Endothelial cell of umbilical vein (primary cell): ENCODE results near the gene KIF21B. TPM values are rescaled to one million over a fixed set of nuclear protein-coding genes. Genes with fewer than 3 reads are reported as not detected.

Source experiments
- BruUV-seq: library from RNA; stranded (reverse); fragments of 400-500 nt; replicated peaks from 2 replicates; lab custom pipeline; 2021; lab: Mats Ljungman, UMichigan
- CTCF ChIA-PET: fragments of 300-600, 350-600 bp; sonication (Branson Sonifier 250); formaldehyde crosslinking; loops from one replicate; lab custom pipeline; 2021; ENCODE audit warnings: antibody characterized with exemption, inconsistent platforms; lab: Charles Lee
- POLR2A ChIA-PET: fragments of 300-600, 350-600 bp; sonication (Branson Sonifier 250); formaldehyde crosslinking; loops from one replicate; lab custom pipeline; 2021; ENCODE audit warnings: antibody characterized with exemption, inconsistent platforms; lab: Charles Lee
- DNase-seq: peaks from one replicate; pipeline ENCODE4 v3.0.0-alpha.2; 2011; ENCODE audit warnings: low read depth, low spot score
- FAIRE-seq: peaks from 2 replicates; lab custom pipeline; 2011; peaks lifted over from hg19 to GRCh38; lab: Jason Lieb, UNC
- H2AFZ ChIP-seq: 2 replicates; pipeline ENCODE4 v1.6.0; 2012; ENCODE audit warnings: low read depth, low read length, control low read depth, inconsistent platforms
- H3K27ac ChIP-seq: 2 replicates; pipeline ENCODE4 v1.5.1; 2011; ENCODE audit warnings: low read depth, mild to moderate bottlenecking, control low read depth, low read length, moderate library complexity; ENCODE audit not compliant: insufficient read depth
- H3K27me3 ChIP-seq, 2 experiments: 2 replicates each; pipeline versions ENCODE4 v1.6.0 to v1.6.1; 2011; ENCODE audit warnings: low read length in 2 of 2, mixed read lengths in 1 of 2; ENCODE audit not compliant: control insufficient read depth in 2 of 2, insufficient read depth in 2 of 2
- H3K36me3 ChIP-seq, 2 experiments: 2 replicates in 1 of 2; 3 replicates in 1 of 2; pipeline ENCODE4 v1.5.1; 2011; ENCODE audit warnings: low read length in 2 of 2, mild to moderate bottlenecking in 1 of 2, moderate library complexity in 1 of 2; ENCODE audit not compliant: control insufficient read depth in 2 of 2, insufficient read depth in 2 of 2; ENCODE audit errors: extremely low read depth in 1 of 2
- H3K4me1 ChIP-seq: 3 replicates; pipeline ENCODE4 v1.5.1; 2011; ENCODE audit warnings: mild to moderate bottlenecking, low read length; ENCODE audit not compliant: control insufficient read depth, insufficient read depth; ENCODE audit errors: extremely low read depth
- H3K4me2 ChIP-seq: 2 replicates; pipeline ENCODE4 v1.6.1; 2011; ENCODE audit warnings: low read length, control low read depth, mixed read lengths; ENCODE audit not compliant: insufficient read depth
- H3K4me3 ChIP-seq, 3 experiments: fragments of 200-600 bp in 1 of 3; sonication (generic), shearing (Covaris generic) in 1 of 3; replicated peaks in 1 of 3; 2 replicates each; pipeline ENCODE4 v1.5.1; 2011 to 2016; ENCODE audit warnings: control low read depth in 3 of 3, low read length in 3 of 3, mild to moderate bottlenecking in 2 of 3, inconsistent platforms in 1 of 3, low read depth in 1 of 3, moderate library complexity in 1 of 3; ENCODE audit not compliant: insufficient read depth in 1 of 3
- H3K79me2 ChIP-seq: 2 replicates; pipeline ENCODE4 v1.6.0; 2012; ENCODE audit warnings: low read length, inconsistent platforms; ENCODE audit not compliant: control insufficient read depth, insufficient read depth
- H3K9ac ChIP-seq: replicated peaks from 2 replicates; pipeline ENCODE3; 2011; ENCODE audit warnings: low read length, control low read depth; ENCODE audit not compliant: insufficient read depth; ENCODE audit errors: extremely low read depth
- H3K9me1 ChIP-seq: replicated peaks from 3 replicates; pipeline ENCODE4 v1.6.0; 2011; ENCODE audit warnings: mild to moderate bottlenecking, low read length; ENCODE audit not compliant: control insufficient read depth, insufficient read depth; ENCODE audit errors: extremely low read depth
- H3K9me3 ChIP-seq: replicated peaks from 2 replicates; pipeline ENCODE4 v1.5.1; 2012; ENCODE audit warnings: low read length, inconsistent platforms; ENCODE audit not compliant: control insufficient read depth, insufficient read depth
- H4K20me1 ChIP-seq: replicated peaks from 2 replicates; pipeline ENCODE3; 2011; ENCODE audit warnings: mild to moderate bottlenecking, low read length; ENCODE audit not compliant: control insufficient read depth, insufficient read depth; ENCODE audit errors: extremely low read depth
- CTCF ChIP-seq, 2 donors: IDR thresholded peaks; 1 replicate in 1 of 2; 2 replicates in 1 of 2; pipeline ENCODE4 v1.5.1; 2011; ENCODE audit warnings: low read length in 2 of 2, mild to moderate bottlenecking in 2 of 2, moderate library complexity in 2 of 2, control low read depth in 1 of 2, inconsistent platforms in 1 of 2, low read depth in 1 of 2; ENCODE audit not compliant: insufficient read depth in 1 of 2; ENCODE audit errors: extremely low read depth in 1 of 2
- EZH2 ChIP-seq: IDR thresholded peaks from 2 replicates; pipeline ENCODE4 v1.6.1; 2012; ENCODE audit warnings: borderline replicate concordance, low read depth, mild to moderate bottlenecking, moderate library complexity, low read length, inconsistent platforms; ENCODE audit not compliant: severe bottlenecking
- FOS ChIP-seq: IDR thresholded peaks from 2 replicates; pipeline ENCODE4 v1.6.1; 2011; ENCODE audit warnings: mild to moderate bottlenecking, low read length, moderate library complexity, borderline replicate concordance; ENCODE audit not compliant: insufficient read depth
- GATA2 ChIP-seq: IDR thresholded peaks from 2 replicates; pipeline ENCODE4 v1.7.0; 2011; ENCODE audit warnings: low read depth, mild to moderate bottlenecking, moderate library complexity, mixed read lengths, low read length; ENCODE audit not compliant: insufficient read length, insufficient read depth
- JUN ChIP-seq: IDR thresholded peaks from 2 replicates; pipeline ENCODE4 v1.6.1; 2011; ENCODE audit warnings: borderline replicate concordance, low read depth; ENCODE audit not compliant: insufficient read length, insufficient read depth
- MAX ChIP-seq: IDR thresholded peaks from 2 replicates; pipeline ENCODE4 v1.6.1; 2011; ENCODE audit not compliant: insufficient read depth, insufficient read length
- MYC ChIP-seq: IDR thresholded peaks from one replicate; pipeline ENCODE4 v1.6.1; 2011; ENCODE audit warnings: mild to moderate bottlenecking, low read depth, low read length
- POLR2A ChIP-seq: IDR thresholded peaks from 2 replicates; pipeline ENCODE4 v1.6.1; 2012; ENCODE audit warnings: low read depth, mild to moderate bottlenecking, control low read depth, low read length
- POLR2AphosphoS5 ChIP-seq: IDR thresholded peaks from 2 replicates; pipeline ENCODE4 v1.6.1; 2012; ENCODE audit warnings: low read depth, mild to moderate bottlenecking, control low read depth, low read length, moderate library complexity; ENCODE audit not compliant: insufficient read depth
- dilution Hi-C: fragments of 300-500 bp; cut with MboI; formaldehyde crosslinking; loops from one replicate; pipeline ENCODE4 v1.15.0; 2019; ENCODE audit warnings: low sequenced_read_pairs; ENCODE audit not compliant: extremely low pct_ligation_motif_present
- intact Hi-C: fragments of 100-400 bp; cut with micrococcal nuclease; formaldehyde crosslinking; loops from one replicate; pipeline ENCODE4 v1.10.0; 2022
- polyA plus RNA-seq, 4 experiments: library from polyadenylated mRNA; depleted of rRNA in 3 of 4; stranded (reverse) in 3 of 4; unstranded in 1 of 4; fragments of >200 nt; gene quantifications; 2 replicates each; pipeline versions ENCODE4 v1.2.1 to v1.2.3, GENCODE V29; 2011 to 2012; ENCODE audit warnings: missing spikeins in 1 of 4
- total RNA-seq: library from RNA; stranded (reverse); gene quantifications from 2 replicates; pipeline ENCODE4 v1.2.3, GENCODE V29; 2021

The KIF21B gene
- total and polyA plus RNA-seq, 2 donors (not counting 3 experiments of a cell fraction or from before 2014, with no cell fraction given), result 1.9 to 4.4 TPM

GRCh38 chr1:201053155-201053860 lies 29.8 kb upstream of the KIF21B start:
- no TSS peak for BruUV-seq
- intact Hi-C loops (no loop called here), dilution Hi-C loops (no loop called here)
- H4K20me1 ChIP-seq, result no peaks in the 10 kb centered on the region
- H3K4me2 ChIP-seq, result no peak overlapping the region
- FAIRE-seq (no peak), DNase-seq (no peak)
- no peaks in the 10 kb centered on the region for H3K79me2 ChIP-seq
- H3K27me3 ChIP-seq, result peaks cover 0 to 14% of the 10 kb centered on the region in 2 experiments
- H3K9ac ChIP-seq, result no peak overlapping the region
- no peak overlapping the region for H3K27ac ChIP-seq
- TF ChIP-seq FOS, result no peak
- no peak for TF ChIP-seq JUN
- TF ChIP-seq CTCF (IDR thresholded peaks at IDR 0.05; ENCODE audit: extremely low read depth in 1 of 2, insufficient read depth in 1 of 2, low read depth in 1 of 2, low read length in 2 of 2), result no peak
- no peak for TF ChIP-seq POLR2AphosphoS5
- TF ChIP-seq GATA2, result no peak
- TF ChIP-seq MYC, result no peak
- TF ChIP-seq EZH2, result no peak
- TF ChIP-seq MAX, result no peak
- TF ChIP-seq POLR2A, result no peak
- no peaks in the 10 kb centered on the region for H3K36me3 ChIP-seq
- ChIA-PET POLR2A (no interaction called here), CTCF (no interaction called here)
- H3K4me1 ChIP-seq, result no peaks in the 10 kb centered on the region
- no peak overlapping the region for H3K4me3 ChIP-seq
- no peaks in the 10 kb centered on the region for H3K9me3 ChIP-seq
- no peaks in the 10 kb centered on the region for H3K9me1 ChIP-seq
- no peak overlapping the region for H2AFZ ChIP-seq
